ENCODE results near the gene CGAS.

Gene CGAS

GRCh38 chr6:73375216-73375615, 76.9 kb downstream of the CGAS start:
- Histone ChIP-seq H3K9me3 (ENCODE audit: insufficient read depth, low read length) (peaks cover 9% of the 10 kb centered on the region; the same call in 1 of the 2 replicates), H3K9ac (ENCODE audit: low read length) (no peak overlapping the region), H3K27ac (ENCODE audit: low read length) (no peak overlapping the region), H3K4me1 (ENCODE audit: low read length) (no peaks in the 10 kb centered on the region), H2AFZ (ENCODE audit: low read depth, low read length) (no peak overlapping the region), H3K4me3 (ENCODE audit: low read length) (no peak overlapping the region), H4K20me1 (ENCODE audit: insufficient read depth, low read length) (no peaks in the 10 kb centered on the region), H3K79me2 (ENCODE audit: low read length) (no peaks in the 10 kb centered on the region), H3K27me3 (ENCODE audit: low read depth, low read length) (no peaks in the 10 kb centered on the region), H3K4me2 (ENCODE audit: low read length) (no peak overlapping the region), H3K36me3 (replicated peaks; ENCODE audit: low read depth, low read length) (no peaks in the 10 kb centered on the region)
- TF ChIP-seq CTCF (IDR thresholded peaks at IDR 0.05; ENCODE audit: low read depth, low read length) (no peak), EZH2phosphoT487 (IDR thresholded peaks at IDR 0.05; ENCODE audit: low read depth) (no peak)
